OCI-LY1 (cell line): ENCODE results near the gene AVPI1.

Experiments
- EZH2 ChIP-seq: fragments of 200-600 bp; sonication (generic), shearing (Covaris generic); IDR thresholded peaks from 2 replicates; pipeline ENCODE4 v1.8.0; 2017; ENCODE audit warnings: borderline replicate concordance, mixed run types, mild to moderate bottlenecking, antibody characterized with exemption, low read length, moderate library complexity, mixed read lengths
- TF ChIP-seq, protein P1 (sequence below): fragments of 200-600 bp; sonication (generic), shearing (Covaris generic); IDR thresholded peaks from 2 replicates; pipeline ENCODE4 v1.5.1; 2017; ENCODE audit warnings: mild to moderate bottlenecking, antibody characterized with exemption, low read length, moderate library complexity, mixed read lengths

GRCh38 chr10:97707134-97707861 lies 20.3 kb upstream of the AVPI1 start:
- TF ChIP-seq, protein P1, sequence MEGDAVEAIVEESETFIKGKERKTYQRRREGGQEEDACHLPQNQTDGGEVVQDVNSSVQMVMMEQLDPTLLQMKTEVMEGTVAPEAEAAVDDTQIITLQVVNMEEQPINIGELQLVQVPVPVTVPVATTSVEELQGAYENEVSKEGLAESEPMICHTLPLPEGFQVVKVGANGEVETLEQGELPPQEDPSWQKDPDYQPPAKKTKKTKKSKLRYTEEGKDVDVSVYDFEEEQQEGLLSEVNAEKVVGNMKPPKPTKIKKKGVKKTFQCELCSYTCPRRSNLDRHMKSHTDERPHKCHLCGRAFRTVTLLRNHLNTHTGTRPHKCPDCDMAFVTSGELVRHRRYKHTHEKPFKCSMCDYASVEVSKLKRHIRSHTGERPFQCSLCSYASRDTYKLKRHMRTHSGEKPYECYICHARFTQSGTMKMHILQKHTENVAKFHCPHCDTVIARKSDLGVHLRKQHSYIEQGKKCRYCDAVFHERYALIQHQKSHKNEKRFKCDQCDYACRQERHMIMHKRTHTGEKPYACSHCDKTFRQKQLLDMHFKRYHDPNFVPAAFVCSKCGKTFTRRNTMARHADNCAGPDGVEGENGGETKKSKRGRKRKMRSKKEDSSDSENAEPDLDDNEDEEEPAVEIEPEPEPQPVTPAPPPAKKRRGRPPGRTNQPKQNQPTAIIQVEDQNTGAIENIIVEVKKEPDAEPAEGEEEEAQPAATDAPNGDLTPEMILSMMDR, result no peak
- TF ChIP-seq EZH2, result no peak
